ENCODE data around the gene LUZP1.
"Not testable (repeated sequence)": the region's sequence is repeated elsewhere in the genome, so short reads cannot be mapped to it uniquely, and the experiment has no call there.

LUZP1 gene

GRCh38 chr1:23188936-23189452, 20.3 kb upstream of the LUZP1 start:
- not testable (repeated sequence) for DNase-seq (ENCODE audit: low read depth, low spot score)

GRCh38 chr1:23188434-23188884, 19.8 kb upstream of the LUZP1 start:
- no peak for DNase-seq (ENCODE audit: low read depth, low spot score)

- DNase-seq (ENCODE audit: low read depth, low spot score): no peak
Observed at GRCh38 chr1:23187637-23188036, 19.0 kb upstream of the LUZP1 start.

GRCh38 chr1:23185381-23185780, 16.7 kb upstream of the LUZP1 start:
- DNase-seq (ENCODE audit: low read depth, low spot score): no peak

GRCh38 chr1:23184212-23184934, 15.7 kb upstream of the LUZP1 start:
- no peak for DNase-seq (ENCODE audit: low read depth, low spot score)

- DNase-seq (ENCODE audit: low read depth, low spot score): no peak
Observed at GRCh38 chr1:23179862-23180261, 11.2 kb upstream of the LUZP1 start.

- no peak for DNase-seq (ENCODE audit: low read depth, low spot score)
Observed at GRCh38 chr1:23178950-23179349, 10.3 kb upstream of the LUZP1 start.

- DNase-seq (ENCODE audit: low read depth, low spot score): no peak
Observed at GRCh38 chr1:23178414-23178813, 9.8 kb upstream of the LUZP1 start.

- no peak for DNase-seq (ENCODE audit: low read depth, low spot score)
Observed at GRCh38 chr1:23177438-23178380, 9.1 kb upstream of the LUZP1 start.

- DNase-seq (ENCODE audit: low read depth, low spot score): no peak
Observed at GRCh38 chr1:23177031-23177430, 8.4 kb upstream of the LUZP1 start.

GRCh38 chr1:23174426-23175110, 5.9 kb upstream of the LUZP1 start:
- DNase-seq (ENCODE audit: low read depth, low spot score): no peak

- DNase-seq (ENCODE audit: low read depth, low spot score): no peak
Observed at GRCh38 chr1:23171181-23171755, 2.6 kb upstream of the LUZP1 start.

GRCh38 chr1:23169727-23170335, 1.2 kb upstream of the LUZP1 start:
- no peak for DNase-seq (ENCODE audit: low read depth, low spot score)

GRCh38 chr1:23169195-23169575, 529 bp upstream of the LUZP1 start:
- DNase-seq (ENCODE audit: low read depth, low spot score): no peak

- no peak for DNase-seq (ENCODE audit: low read depth, low spot score)
Observed at GRCh38 chr1:23168079-23168444, 594 bp downstream of the LUZP1 start.

- no peak for DNase-seq (ENCODE audit: low read depth, low spot score)
Observed at GRCh38 chr1:23167353-23168078, 1.1 kb downstream of the LUZP1 start.

GRCh38 chr1:23166854-23167253, 1.8 kb downstream of the LUZP1 start:
- DNase-seq (ENCODE audit: low read depth, low spot score): no peak

- DNase-seq (ENCODE audit: low read depth, low spot score): no peak
Observed at GRCh38 chr1:23163395-23163794, 5.3 kb downstream of the LUZP1 start.

- no peak for DNase-seq (ENCODE audit: low read depth, low spot score)
Observed at GRCh38 chr1:23159963-23160877, 8.4 kb downstream of the LUZP1 start.
